WTC11 (cell line): Measurements from ENCODE around the gene OBSCN. TPM values are rescaled to one million over a fixed set of nuclear protein-coding genes. Genes with fewer than 3 reads are reported as not detected.

Experiments
- ATAC-seq: fragments of 200-7000 bp; cut with Tn5 transposase; 2 replicates; pipeline ENCODE4 v1.10.0; 2021; ENCODE audit warnings: mild to moderate bottlenecking, moderate library complexity
- CTCF ChIA-PET: fragments of 300-600 bp; sonication (Branson Sonifier 250); formaldehyde crosslinking; loops from one replicate; lab custom pipeline; 2021; ENCODE audit warnings: antibody characterized with exemption; lab: Charles Lee
- POLR2A ChIA-PET: fragments of 350-600 bp; sonication (Branson Sonifier 250); formaldehyde crosslinking; loops from one replicate; lab custom pipeline; 2021; ENCODE audit warnings: antibody characterized with exemption; lab: Charles Lee
- DNase-seq: peaks from one replicate; pipeline ENCODE4 v3.0.0; 2021; ENCODE audit warnings: low spot score
- H3K27ac Mint-ChIP-seq: 2 replicates; pipeline ENCODE4 v1.8.0; 2021; ENCODE audit warnings: mixed read lengths
- H3K27me3 Mint-ChIP-seq: 2 replicates; pipeline ENCODE4 v1.8.0; 2021; ENCODE audit warnings: low read depth, mild to moderate bottlenecking, moderate library complexity, mixed read lengths
- H3K36me3 Mint-ChIP-seq: 2 replicates; pipeline ENCODE4 v1.8.0; 2021; ENCODE audit warnings: mixed read lengths
- H3K4me1 Mint-ChIP-seq: 2 replicates; pipeline ENCODE4 v1.8.0; 2022; ENCODE audit warnings: mixed read lengths
- H3K4me3 Mint-ChIP-seq: 2 replicates; pipeline ENCODE4 v1.8.0; 2021; ENCODE audit warnings: mild to moderate bottlenecking, moderate library complexity, mixed read lengths
- H3K9me3 Mint-ChIP-seq: 2 replicates; pipeline ENCODE4 v1.8.0; 2021; ENCODE audit warnings: mixed read lengths
- ELF4 ChIP-seq: sonication (generic); formaldehyde crosslinking; IDR thresholded peaks from 2 replicates; pipeline ENCODE4 v1.8.1; 2022; ENCODE audit warnings: low read depth, mild to moderate bottlenecking, moderate library complexity, missing genetic modification reagents
- IRF1 ChIP-seq: sonication (generic); formaldehyde crosslinking; IDR thresholded peaks from 2 replicates; pipeline ENCODE4 v1.8.0; 2023; ENCODE audit warnings: missing genetic modification reagents
- JUN ChIP-seq: sonication (generic); formaldehyde crosslinking; IDR thresholded peaks from 2 replicates; pipeline ENCODE4 v1.8.0; 2023; ENCODE audit warnings: mild to moderate bottlenecking, missing genetic modification reagents
- NR3C1 ChIP-seq: sonication (generic); formaldehyde crosslinking; conservative IDR thresholded peaks from 2 replicates; pipeline ENCODE4 v1.8.1; 2023; ENCODE audit warnings: low read depth, mild to moderate bottlenecking, missing genetic modification reagents
- PRDM15 ChIP-seq: sonication (generic); formaldehyde crosslinking; IDR thresholded peaks from 2 replicates; pipeline ENCODE4 v1.8.0; 2022; ENCODE audit warnings: missing genetic modification reagents
- PRRX2 ChIP-seq: fragments of 250-450 bp; sonication (Bioruptor Pico); IDR thresholded peaks from 2 replicates; pipeline ENCODE4 v1.8.0; 2021; ENCODE audit warnings: mild to moderate bottlenecking
- RORB ChIP-seq: fragments of 250-450 bp; sonication (Bioruptor Pico); IDR thresholded peaks from 2 replicates; pipeline ENCODE4 v1.9.0; 2021; ENCODE audit warnings: mild to moderate bottlenecking
- SP1 ChIP-seq: sonication (generic); formaldehyde crosslinking; conservative IDR thresholded peaks from 2 replicates; pipeline ENCODE4 v1.8.1; 2022; ENCODE audit warnings: missing genetic modification reagents
- STAT6 ChIP-seq: sonication (generic); formaldehyde crosslinking; conservative IDR thresholded peaks from 2 replicates; pipeline ENCODE4 v1.8.1; 2023; ENCODE audit warnings: mild to moderate bottlenecking, low read depth, missing genetic modification reagents, moderate library complexity
- ZBTB21 ChIP-seq: sonication (generic); formaldehyde crosslinking; IDR thresholded peaks from 2 replicates; pipeline ENCODE4 v1.8.1; 2023; ENCODE audit warnings: mild to moderate bottlenecking, missing genetic modification reagents, borderline replicate concordance
- ZNF121 ChIP-seq: sonication (generic); formaldehyde crosslinking; IDR thresholded peaks from 2 replicates; pipeline ENCODE4 v1.8.0; 2023; ENCODE audit warnings: missing genetic modification reagents
- ZNF423 ChIP-seq: fragments of 250-450 bp; sonication (Bioruptor Pico); IDR thresholded peaks from 2 replicates; pipeline ENCODE4 v2.1.2; 2022; ENCODE audit warnings: mild to moderate bottlenecking, moderate library complexity
- total RNA-seq: library from RNA; stranded (reverse); gene quantifications from 3 replicates; pipeline ENCODE4 v1.2.3, GENCODE V29; 2021
- TF ChIP-seq, protein P1 (sequence below): sonication (generic); formaldehyde crosslinking; IDR thresholded peaks from 2 replicates; pipeline ENCODE4 v1.8.0; 2023; ENCODE audit warnings: missing genetic modification reagents, mild to moderate bottlenecking, borderline replicate concordance
- TF ChIP-seq, protein P2 (sequence below): fragments of 250-450 bp; sonication (Bioruptor Pico); IDR thresholded peaks from 2 replicates; pipeline ENCODE4 v1.9.0; 2021; ENCODE audit warnings: mild to moderate bottlenecking
- TF ChIP-seq, protein P3 (sequence below): fragments of 200-600 bp; IDR thresholded peaks from 2 replicates; pipeline ENCODE4 v1.8.0; 2022; ENCODE audit warnings: antibody characterized with exemption
- TF ChIP-seq, protein P4 (sequence below): sonication (generic); formaldehyde crosslinking; IDR thresholded peaks from 2 replicates; pipeline ENCODE4 v1.8.1; 2023; ENCODE audit warnings: mild to moderate bottlenecking, missing genetic modification reagents

The OBSCN gene
- total RNA-seq, 1 experiment from 2014 or later = 38.8 TPM

DNA sequence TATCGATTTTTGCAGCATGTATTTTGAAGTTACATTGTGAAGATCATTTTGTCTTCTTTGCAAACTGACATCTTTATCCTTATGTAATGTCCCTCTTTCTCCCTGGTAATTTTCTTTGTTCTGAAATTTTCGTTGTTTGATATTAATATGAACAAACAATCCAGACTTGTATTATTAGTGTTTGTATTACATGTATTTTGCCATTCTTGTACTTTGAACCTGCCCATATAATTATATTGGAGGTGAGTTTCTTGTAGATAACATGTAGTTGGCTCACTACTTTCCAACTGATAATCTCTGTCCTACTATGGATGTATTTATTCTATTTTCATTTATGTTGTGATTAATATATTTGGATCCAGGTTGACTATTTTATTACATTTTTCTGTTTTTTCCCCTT lies 27.1 kb downstream of the OBSCN start (continued):
- TF ChIP-seq JUN (no peak), RORB (no peak), PRRX2 (CRISPR knock-in tag) (no peak), ZBTB21 (CRISPR knock-in tag) (no peak), ELF4 (no peak), ZNF423 (CRISPR knock-in tag) (no peak), SP1 (CRISPR knock-in tag) (no peak), IRF1 (CRISPR knock-in tag) (no peak)
- TF ChIP-seq, protein P1, sequence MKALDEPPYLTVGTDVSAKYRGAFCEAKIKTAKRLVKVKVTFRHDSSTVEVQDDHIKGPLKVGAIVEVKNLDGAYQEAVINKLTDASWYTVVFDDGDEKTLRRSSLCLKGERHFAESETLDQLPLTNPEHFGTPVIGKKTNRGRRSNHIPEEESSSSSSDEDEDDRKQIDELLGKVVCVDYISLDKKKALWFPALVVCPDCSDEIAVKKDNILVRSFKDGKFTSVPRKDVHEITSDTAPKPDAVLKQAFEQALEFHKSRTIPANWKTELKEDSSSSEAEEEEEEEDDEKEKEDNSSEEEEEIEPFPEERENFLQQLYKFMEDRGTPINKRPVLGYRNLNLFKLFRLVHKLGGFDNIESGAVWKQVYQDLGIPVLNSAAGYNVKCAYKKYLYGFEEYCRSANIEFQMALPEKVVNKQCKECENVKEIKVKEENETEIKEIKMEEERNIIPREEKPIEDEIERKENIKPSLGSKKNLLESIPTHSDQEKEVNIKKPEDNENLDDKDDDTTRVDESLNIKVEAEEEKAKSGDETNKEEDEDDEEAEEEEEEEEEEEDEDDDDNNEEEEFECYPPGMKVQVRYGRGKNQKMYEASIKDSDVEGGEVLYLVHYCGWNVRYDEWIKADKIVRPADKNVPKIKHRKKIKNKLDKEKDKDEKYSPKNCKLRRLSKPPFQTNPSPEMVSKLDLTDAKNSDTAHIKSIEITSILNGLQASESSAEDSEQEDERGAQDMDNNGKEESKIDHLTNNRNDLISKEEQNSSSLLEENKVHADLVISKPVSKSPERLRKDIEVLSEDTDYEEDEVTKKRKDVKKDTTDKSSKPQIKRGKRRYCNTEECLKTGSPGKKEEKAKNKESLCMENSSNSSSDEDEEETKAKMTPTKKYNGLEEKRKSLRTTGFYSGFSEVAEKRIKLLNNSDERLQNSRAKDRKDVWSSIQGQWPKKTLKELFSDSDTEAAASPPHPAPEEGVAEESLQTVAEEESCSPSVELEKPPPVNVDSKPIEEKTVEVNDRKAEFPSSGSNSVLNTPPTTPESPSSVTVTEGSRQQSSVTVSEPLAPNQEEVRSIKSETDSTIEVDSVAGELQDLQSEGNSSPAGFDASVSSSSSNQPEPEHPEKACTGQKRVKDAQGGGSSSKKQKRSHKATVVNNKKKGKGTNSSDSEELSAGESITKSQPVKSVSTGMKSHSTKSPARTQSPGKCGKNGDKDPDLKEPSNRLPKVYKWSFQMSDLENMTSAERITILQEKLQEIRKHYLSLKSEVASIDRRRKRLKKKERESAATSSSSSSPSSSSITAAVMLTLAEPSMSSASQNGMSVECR = no peak
- TF ChIP-seq, protein P2, sequence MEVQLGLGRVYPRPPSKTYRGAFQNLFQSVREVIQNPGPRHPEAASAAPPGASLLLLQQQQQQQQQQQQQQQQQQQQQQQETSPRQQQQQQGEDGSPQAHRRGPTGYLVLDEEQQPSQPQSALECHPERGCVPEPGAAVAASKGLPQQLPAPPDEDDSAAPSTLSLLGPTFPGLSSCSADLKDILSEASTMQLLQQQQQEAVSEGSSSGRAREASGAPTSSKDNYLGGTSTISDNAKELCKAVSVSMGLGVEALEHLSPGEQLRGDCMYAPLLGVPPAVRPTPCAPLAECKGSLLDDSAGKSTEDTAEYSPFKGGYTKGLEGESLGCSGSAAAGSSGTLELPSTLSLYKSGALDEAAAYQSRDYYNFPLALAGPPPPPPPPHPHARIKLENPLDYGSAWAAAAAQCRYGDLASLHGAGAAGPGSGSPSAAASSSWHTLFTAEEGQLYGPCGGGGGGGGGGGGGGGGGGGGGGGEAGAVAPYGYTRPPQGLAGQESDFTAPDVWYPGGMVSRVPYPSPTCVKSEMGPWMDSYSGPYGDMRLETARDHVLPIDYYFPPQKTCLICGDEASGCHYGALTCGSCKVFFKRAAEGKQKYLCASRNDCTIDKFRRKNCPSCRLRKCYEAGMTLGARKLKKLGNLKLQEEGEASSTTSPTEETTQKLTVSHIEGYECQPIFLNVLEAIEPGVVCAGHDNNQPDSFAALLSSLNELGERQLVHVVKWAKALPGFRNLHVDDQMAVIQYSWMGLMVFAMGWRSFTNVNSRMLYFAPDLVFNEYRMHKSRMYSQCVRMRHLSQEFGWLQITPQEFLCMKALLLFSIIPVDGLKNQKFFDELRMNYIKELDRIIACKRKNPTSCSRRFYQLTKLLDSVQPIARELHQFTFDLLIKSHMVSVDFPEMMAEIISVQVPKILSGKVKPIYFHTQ (CRISPR knock-in tag) = no peak

DNA sequence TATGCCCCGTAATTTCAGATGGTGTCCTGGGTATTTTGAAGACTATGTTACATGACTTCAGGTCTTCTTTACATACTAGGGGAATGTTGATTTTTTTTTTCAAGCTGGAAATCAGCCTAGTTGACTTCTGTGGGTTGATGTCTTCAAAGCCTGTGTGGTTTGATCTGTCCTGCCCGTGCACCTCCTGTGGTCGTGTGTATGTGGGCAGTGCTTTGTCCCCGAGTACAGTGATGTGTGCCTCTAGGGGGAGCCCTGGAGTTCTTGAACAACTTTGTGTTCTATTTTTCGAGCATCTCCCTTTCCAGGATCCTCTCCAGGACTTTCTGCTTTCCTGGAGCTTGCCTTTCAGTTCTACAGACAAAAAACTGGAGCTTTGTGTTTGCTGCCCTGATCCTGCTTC lies 28.9 kb downstream of the OBSCN start:
- CTCF ChIA-PET = interaction anchor here (0.6 to 1.8 kb wide), 9 partner anchors 9 to 106 kb away, joined by 3 to 9 read pairs (median 4); partner anchors contain the start of gene IBA57
- Mint-ChIP-seq H3K36me3 (peaks cover 71% of the 10 kb centered on the region), H3K9me3 (peaks cover 31% of the 10 kb centered on the region), H3K4me3 (no peak overlapping the region), H3K27ac (no peak overlapping the region), H3K27me3 (no peaks in the 10 kb centered on the region), H3K4me1 (no peaks in the 10 kb centered on the region)
- POLR2A ChIA-PET = interaction anchor here (0.7 kb wide), 1 partner anchor 8 kb away, joined by 6 read pairs; no protein-coding TSS in a partner anchor
- DNase-seq (peak; percentile 81), ATAC-seq (peak; percentile 98)
- no peak for TF ChIP-seq STAT6 (CRISPR knock-in tag)
- peak; percentile 53; the same call in 1 of the 2 replicates for TF ChIP-seq PRDM15 (CRISPR knock-in tag)
- TF ChIP-seq, protein P3, sequence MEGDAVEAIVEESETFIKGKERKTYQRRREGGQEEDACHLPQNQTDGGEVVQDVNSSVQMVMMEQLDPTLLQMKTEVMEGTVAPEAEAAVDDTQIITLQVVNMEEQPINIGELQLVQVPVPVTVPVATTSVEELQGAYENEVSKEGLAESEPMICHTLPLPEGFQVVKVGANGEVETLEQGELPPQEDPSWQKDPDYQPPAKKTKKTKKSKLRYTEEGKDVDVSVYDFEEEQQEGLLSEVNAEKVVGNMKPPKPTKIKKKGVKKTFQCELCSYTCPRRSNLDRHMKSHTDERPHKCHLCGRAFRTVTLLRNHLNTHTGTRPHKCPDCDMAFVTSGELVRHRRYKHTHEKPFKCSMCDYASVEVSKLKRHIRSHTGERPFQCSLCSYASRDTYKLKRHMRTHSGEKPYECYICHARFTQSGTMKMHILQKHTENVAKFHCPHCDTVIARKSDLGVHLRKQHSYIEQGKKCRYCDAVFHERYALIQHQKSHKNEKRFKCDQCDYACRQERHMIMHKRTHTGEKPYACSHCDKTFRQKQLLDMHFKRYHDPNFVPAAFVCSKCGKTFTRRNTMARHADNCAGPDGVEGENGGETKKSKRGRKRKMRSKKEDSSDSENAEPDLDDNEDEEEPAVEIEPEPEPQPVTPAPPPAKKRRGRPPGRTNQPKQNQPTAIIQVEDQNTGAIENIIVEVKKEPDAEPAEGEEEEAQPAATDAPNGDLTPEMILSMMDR = peak; percentile 51
- TF ChIP-seq NR3C1 = no peak
- TF ChIP-seq, protein P4, sequence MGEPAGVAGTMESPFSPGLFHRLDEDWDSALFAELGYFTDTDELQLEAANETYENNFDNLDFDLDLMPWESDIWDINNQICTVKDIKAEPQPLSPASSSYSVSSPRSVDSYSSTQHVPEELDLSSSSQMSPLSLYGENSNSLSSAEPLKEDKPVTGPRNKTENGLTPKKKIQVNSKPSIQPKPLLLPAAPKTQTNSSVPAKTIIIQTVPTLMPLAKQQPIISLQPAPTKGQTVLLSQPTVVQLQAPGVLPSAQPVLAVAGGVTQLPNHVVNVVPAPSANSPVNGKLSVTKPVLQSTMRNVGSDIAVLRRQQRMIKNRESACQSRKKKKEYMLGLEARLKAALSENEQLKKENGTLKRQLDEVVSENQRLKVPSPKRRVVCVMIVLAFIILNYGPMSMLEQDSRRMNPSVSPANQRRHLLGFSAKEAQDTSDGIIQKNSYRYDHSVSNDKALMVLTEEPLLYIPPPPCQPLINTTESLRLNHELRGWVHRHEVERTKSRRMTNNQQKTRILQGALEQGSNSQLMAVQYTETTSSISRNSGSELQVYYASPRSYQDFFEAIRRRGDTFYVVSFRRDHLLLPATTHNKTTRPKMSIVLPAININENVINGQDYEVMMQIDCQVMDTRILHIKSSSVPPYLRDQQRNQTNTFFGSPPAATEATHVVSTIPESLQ = no peak
- no peak for TF ChIP-seq ZNF121 (CRISPR knock-in tag)
